A549 (cell line): ENCODE measurements around the gene ATXN2L.

Source experiments
- EP300 ChIP-seq, 2 experiments: fragments of >200 bp; sonication (Bioruptor Twin); formaldehyde crosslinking; IDR thresholded peaks; 2 replicates in 1 of 2; 3 replicates in 1 of 2; pipeline ENCODE4 v1.6.1; 2016 to 2017
- HEYL ChIP-seq: fragments of 250-450 bp; sonication (Bioruptor Pico); IDR thresholded peaks from 2 replicates; pipeline ENCODE4 v1.8.0; 2021; ENCODE audit warnings: mild to moderate bottlenecking, moderate library complexity
- JUN ChIP-seq, 2 experiments: fragments of >200 bp; sonication (Bioruptor Twin); formaldehyde crosslinking; IDR thresholded peaks; 2 replicates in 1 of 2; 3 replicates in 1 of 2; pipeline ENCODE4 v1.6.1; 2016 to 2017
- JUNB ChIP-seq: fragments of >200 bp; sonication (Bioruptor Twin); formaldehyde crosslinking; IDR thresholded peaks from 2 replicates; pipeline ENCODE4 v1.6.1; 2016
- NPAS2 ChIP-seq: fragments of 250-450 bp; sonication (Bioruptor Pico); IDR thresholded peaks from 2 replicates; pipeline ENCODE4 v1.8.0; 2022; ENCODE audit warnings: mild to moderate bottlenecking, moderate library complexity, borderline replicate concordance
- RNF2 ChIP-seq: fragments of 200-600 bp; sonication (generic); IDR thresholded peaks from 2 replicates; pipeline ENCODE4 v1.6.1; 2016; ENCODE audit warnings: low read depth, mild to moderate bottlenecking, antibody characterized with exemption, moderate library complexity, borderline replicate concordance
- TF ChIP-seq, protein P1 (sequence below): fragments of >200 bp; sonication (Bioruptor Twin); formaldehyde crosslinking; IDR thresholded peaks from 3 replicates; pipeline ENCODE4 v1.5.1; 2016
- TF ChIP-seq, protein P2 (sequence below): fragments of 200-600 bp; sonication (generic); IDR thresholded peaks from 2 replicates; pipeline ENCODE4 v1.6.1; 2016; ENCODE audit warnings: antibody characterized with exemption, mild to moderate bottlenecking, moderate library complexity

GRCh38 chr16:28874406-28874805, 51.6 kb downstream of the ATXN2L start:
- TF ChIP-seq, protein P1, sequence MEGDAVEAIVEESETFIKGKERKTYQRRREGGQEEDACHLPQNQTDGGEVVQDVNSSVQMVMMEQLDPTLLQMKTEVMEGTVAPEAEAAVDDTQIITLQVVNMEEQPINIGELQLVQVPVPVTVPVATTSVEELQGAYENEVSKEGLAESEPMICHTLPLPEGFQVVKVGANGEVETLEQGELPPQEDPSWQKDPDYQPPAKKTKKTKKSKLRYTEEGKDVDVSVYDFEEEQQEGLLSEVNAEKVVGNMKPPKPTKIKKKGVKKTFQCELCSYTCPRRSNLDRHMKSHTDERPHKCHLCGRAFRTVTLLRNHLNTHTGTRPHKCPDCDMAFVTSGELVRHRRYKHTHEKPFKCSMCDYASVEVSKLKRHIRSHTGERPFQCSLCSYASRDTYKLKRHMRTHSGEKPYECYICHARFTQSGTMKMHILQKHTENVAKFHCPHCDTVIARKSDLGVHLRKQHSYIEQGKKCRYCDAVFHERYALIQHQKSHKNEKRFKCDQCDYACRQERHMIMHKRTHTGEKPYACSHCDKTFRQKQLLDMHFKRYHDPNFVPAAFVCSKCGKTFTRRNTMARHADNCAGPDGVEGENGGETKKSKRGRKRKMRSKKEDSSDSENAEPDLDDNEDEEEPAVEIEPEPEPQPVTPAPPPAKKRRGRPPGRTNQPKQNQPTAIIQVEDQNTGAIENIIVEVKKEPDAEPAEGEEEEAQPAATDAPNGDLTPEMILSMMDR: no peak; the same call in 2 of the 3 replicates
- no peak for TF ChIP-seq JUN (IDR thresholded peaks at IDR 0.05)
- no peak for TF ChIP-seq HEYL (CRISPR knock-in tag)
- TF ChIP-seq EP300 (IDR thresholded peaks at IDR 0.05): no peak
- TF ChIP-seq RNF2: no peak
- no peak for TF ChIP-seq JUNB
- no peak for TF ChIP-seq NPAS2
- TF ChIP-seq, protein P2, sequence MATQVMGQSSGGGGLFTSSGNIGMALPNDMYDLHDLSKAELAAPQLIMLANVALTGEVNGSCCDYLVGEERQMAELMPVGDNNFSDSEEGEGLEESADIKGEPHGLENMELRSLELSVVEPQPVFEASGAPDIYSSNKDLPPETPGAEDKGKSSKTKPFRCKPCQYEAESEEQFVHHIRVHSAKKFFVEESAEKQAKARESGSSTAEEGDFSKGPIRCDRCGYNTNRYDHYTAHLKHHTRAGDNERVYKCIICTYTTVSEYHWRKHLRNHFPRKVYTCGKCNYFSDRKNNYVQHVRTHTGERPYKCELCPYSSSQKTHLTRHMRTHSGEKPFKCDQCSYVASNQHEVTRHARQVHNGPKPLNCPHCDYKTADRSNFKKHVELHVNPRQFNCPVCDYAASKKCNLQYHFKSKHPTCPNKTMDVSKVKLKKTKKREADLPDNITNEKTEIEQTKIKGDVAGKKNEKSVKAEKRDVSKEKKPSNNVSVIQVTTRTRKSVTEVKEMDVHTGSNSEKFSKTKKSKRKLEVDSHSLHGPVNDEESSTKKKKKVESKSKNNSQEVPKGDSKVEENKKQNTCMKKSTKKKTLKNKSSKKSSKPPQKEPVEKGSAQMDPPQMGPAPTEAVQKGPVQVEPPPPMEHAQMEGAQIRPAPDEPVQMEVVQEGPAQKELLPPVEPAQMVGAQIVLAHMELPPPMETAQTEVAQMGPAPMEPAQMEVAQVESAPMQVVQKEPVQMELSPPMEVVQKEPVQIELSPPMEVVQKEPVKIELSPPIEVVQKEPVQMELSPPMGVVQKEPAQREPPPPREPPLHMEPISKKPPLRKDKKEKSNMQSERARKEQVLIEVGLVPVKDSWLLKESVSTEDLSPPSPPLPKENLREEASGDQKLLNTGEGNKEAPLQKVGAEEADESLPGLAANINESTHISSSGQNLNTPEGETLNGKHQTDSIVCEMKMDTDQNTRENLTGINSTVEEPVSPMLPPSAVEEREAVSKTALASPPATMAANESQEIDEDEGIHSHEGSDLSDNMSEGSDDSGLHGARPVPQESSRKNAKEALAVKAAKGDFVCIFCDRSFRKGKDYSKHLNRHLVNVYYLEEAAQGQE: no peak
